ENCODE measurements around the gene DLX5.

Gene DLX5

GRCh38 chr7:96993980-96994379 lies 30.7 kb downstream of the DLX5 start:
- intact Hi-C loops (cut with DNase I) = no loop called here
- no peak for DNase-seq

- intact Hi-C loops (cut with DNase I) = no loop called here
- peak in 2 of 10 donors; percentile 73 to 88 for DNase-seq
These were observed 31.4 kb downstream of the DLX5 start for GRCh38 chr7:96993094-96993865.

- DNase-seq = peak in 1 of 10 donors; percentile 64
- intact Hi-C loops (cut with DNase I) = no loop called here
These were observed 32.2 kb downstream of the DLX5 start for GRCh38 chr7:96992192-96993005.

GRCh38 chr7:96991546-96992191 lies 33.0 kb downstream of the DLX5 start:
- intact Hi-C loops (cut with DNase I) = no loop called here
- DNase-seq = no peak

GRCh38 chr7:96989859-96990317 lies 34.7 kb downstream of the DLX5 start:
- intact Hi-C loops (cut with DNase I) = no loop called here
- no peak for DNase-seq

- peak in 1 of 10 donors; percentile 47 for DNase-seq
- intact Hi-C loops (cut with DNase I) = no loop called here
These were observed 35.3 kb downstream of the DLX5 start for GRCh38 chr7:96989241-96989858.

- intact Hi-C loops (cut with DNase I) = no loop called here
- no peak for DNase-seq
These were observed 36.9 kb downstream of the DLX5 start for GRCh38 chr7:96987719-96988118.

- intact Hi-C loops (cut with DNase I) = no loop called here
- DNase-seq = no peak
These were observed 37.7 kb downstream of the DLX5 start for GRCh38 chr7:96986901-96987300.

- intact Hi-C loops (cut with DNase I) = no loop called here
- DNase-seq = no peak
These were observed 38.6 kb downstream of the DLX5 start for GRCh38 chr7:96985992-96986391.

GRCh38 chr7:96982586-96982985 lies 42.0 kb downstream of the DLX5 start:
- DNase-seq = no peak
- intact Hi-C loops (cut with DNase I) = no loop called here

- intact Hi-C loops (cut with DNase I) = no loop called here
- DNase-seq = no peak
These were observed 44.9 kb downstream of the DLX5 start for GRCh38 chr7:96979551-96980276.

GRCh38 chr7:96977445-96977844 lies 47.2 kb downstream of the DLX5 start:
- no peak for DNase-seq
- intact Hi-C loops (cut with DNase I) = no loop called here

- no peak for DNase-seq
- intact Hi-C loops (cut with DNase I) = no loop called here
These were observed 48.5 kb downstream of the DLX5 start for GRCh38 chr7:96976106-96976505.

GRCh38 chr7:96973986-96974385 lies 50.6 kb downstream of the DLX5 start:
- DNase-seq = no peak
- intact Hi-C loops (cut with DNase I) = no loop called here

- no peak for DNase-seq
- intact Hi-C loops (cut with DNase I) = no loop called here
These were observed 53.9 kb downstream of the DLX5 start for GRCh38 chr7:96970739-96971138.
